Left ventricle myocardium inferior (tissue), 1 donor: Measurements from ENCODE around the gene NDST3. TPM values are rescaled to one million over a fixed set of nuclear protein-coding genes. Genes with fewer than 3 reads are reported as not detected.

ENCODE experiments used
- DNase-seq: peaks from one replicate; pipeline ENCODE4 v3.0.0-alpha.2; 2020
- H3K27ac ChIP-seq: fragments of 200-600 bp; replicated peaks from 2 replicates; pipeline ENCODE4 v1.8.0; 2021
- H3K27me3 ChIP-seq: fragments of 200-600 bp; 2 replicates; pipeline ENCODE4 v1.8.0; 2021; ENCODE audit warnings: low read depth
- H3K36me3 ChIP-seq: fragments of 200-600 bp; 2 replicates; pipeline ENCODE4 v1.8.0; 2021
- H3K4me1 ChIP-seq: fragments of 200-600 bp; 2 replicates; pipeline ENCODE4 v1.8.0; 2021
- H3K4me3 ChIP-seq: fragments of 200-600 bp; 2 replicates; pipeline ENCODE4 v1.8.0; 2021; ENCODE audit warnings: mild to moderate bottlenecking, moderate library complexity
- H3K9me3 ChIP-seq: fragments of 200-600 bp; replicated peaks from 2 replicates; pipeline ENCODE4 v1.8.0; 2021
- intact Hi-C: fragments of 100-400 bp; cut with micrococcal nuclease; formaldehyde crosslinking; loops from one replicate; pipeline ENCODE4 v1.11.0; 2022
- total RNA-seq: library from RNA; stranded (reverse); fragmentation: NEBNext Ultra II Directional; extraction: Animal tissue kit (Norgen Biotek cat#: 25700); gene quantifications from one replicate; pipeline ENCODE4 v1.2.1, GENCODE V29; 2021
- TF ChIP-seq, protein P1 (sequence below): fragments of 200-600 bp; IDR thresholded peaks from 2 replicates; pipeline ENCODE4 v1.8.0; 2021; ENCODE audit warnings: antibody characterized with exemption, mild to moderate bottlenecking, borderline replicate concordance
- donor health status: DM: no; HTN: yes; CAD: no; lungs with severe emphysema.

Gene NDST3
- total RNA-seq, 1 donor from 2014 or later: not detected

DNA sequence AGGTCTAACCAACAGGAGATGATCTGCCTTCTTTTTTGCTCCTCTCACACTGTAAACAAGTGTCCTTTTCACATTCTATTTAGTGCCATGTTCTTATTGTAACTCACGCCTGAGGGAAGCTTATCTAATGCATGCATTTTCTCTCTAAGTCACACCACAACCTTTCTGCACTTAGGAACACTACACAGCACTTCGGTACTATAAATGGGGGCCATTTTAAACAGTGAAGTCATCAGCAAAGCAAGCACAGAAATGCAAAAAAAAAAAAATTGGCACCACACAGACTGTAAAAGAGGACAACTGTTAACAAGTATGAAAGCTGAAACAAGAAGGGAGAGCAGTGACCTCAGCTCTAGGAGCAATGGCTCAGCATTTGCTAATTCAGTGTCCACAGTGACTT is 273.4 kb downstream of the NDST3 start:
- Histone ChIP-seq H3K4me1 (no peaks in the 10 kb centered on the region), H3K36me3 (no peaks in the 10 kb centered on the region), H3K4me3 (no peak overlapping the region), H3K9me3 (no peaks in the 10 kb centered on the region), H3K27me3 (no peaks in the 10 kb centered on the region), H3K27ac (no peak overlapping the region)
- TF ChIP-seq, protein P1, sequence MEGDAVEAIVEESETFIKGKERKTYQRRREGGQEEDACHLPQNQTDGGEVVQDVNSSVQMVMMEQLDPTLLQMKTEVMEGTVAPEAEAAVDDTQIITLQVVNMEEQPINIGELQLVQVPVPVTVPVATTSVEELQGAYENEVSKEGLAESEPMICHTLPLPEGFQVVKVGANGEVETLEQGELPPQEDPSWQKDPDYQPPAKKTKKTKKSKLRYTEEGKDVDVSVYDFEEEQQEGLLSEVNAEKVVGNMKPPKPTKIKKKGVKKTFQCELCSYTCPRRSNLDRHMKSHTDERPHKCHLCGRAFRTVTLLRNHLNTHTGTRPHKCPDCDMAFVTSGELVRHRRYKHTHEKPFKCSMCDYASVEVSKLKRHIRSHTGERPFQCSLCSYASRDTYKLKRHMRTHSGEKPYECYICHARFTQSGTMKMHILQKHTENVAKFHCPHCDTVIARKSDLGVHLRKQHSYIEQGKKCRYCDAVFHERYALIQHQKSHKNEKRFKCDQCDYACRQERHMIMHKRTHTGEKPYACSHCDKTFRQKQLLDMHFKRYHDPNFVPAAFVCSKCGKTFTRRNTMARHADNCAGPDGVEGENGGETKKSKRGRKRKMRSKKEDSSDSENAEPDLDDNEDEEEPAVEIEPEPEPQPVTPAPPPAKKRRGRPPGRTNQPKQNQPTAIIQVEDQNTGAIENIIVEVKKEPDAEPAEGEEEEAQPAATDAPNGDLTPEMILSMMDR: no peak
- intact Hi-C loops: no loop called here
- DNase-seq: no peak
